Hepatocyte (in vitro differentiated cells): ENCODE measurements around the gene CSRP3.

Experiments used
- CTCF ChIP-seq: fragments of 200-600 bp; sonication (generic); IDR thresholded peaks from 2 replicates; pipeline ENCODE4 v1.5.1; 2016; ENCODE audit warnings: antibody characterized with exemption, mild to moderate bottlenecking; ENCODE audit not compliant: poor library complexity
- EZH2 ChIP-seq: fragments of 200-600 bp; sonication (generic); IDR thresholded peaks from 2 replicates; pipeline ENCODE4 v1.6.1; 2016; ENCODE audit warnings: antibody characterized with exemption, mild to moderate bottlenecking, borderline replicate concordance
- EZH2phosphoT487 ChIP-seq: fragments of 200-600 bp; sonication (generic); IDR thresholded peaks from one replicate; pipeline ENCODE4 v1.6.1; 2018; ENCODE audit warnings: antibody characterized with exemption, mild to moderate bottlenecking, low read depth, moderate library complexity; ENCODE audit not compliant: unreplicated experiment, severe bottlenecking

- TF ChIP-seq CTCF (no peak), EZH2phosphoT487 (no peak), EZH2 (no peak)
Observed at GRCh38 chr11:19245351-19245750, 43.6 kb upstream of the CSRP3 start.
